Esophagus squamous epithelium (tissue), 4 donors: Measurements from ENCODE around the gene FAM174B.

Experiments
- CTCF ChIP-seq, 6 experiments: fragments of 450-650 bp in 4 of 6; fragments of 200-600 bp in 2 of 6; sonication (generic) in 2 of 6; IDR thresholded peaks; one replicate each; pipeline ENCODE4 v1.5.1; 2016 to 2019; ENCODE audit warnings: antibody characterized with exemption in 6 of 6, mild to moderate bottlenecking in 4 of 6, moderate library complexity in 4 of 6
- POLR2A ChIP-seq, 4 donors: fragments of 450-650 bp; IDR thresholded peaks; one replicate each; pipeline ENCODE4 v1.6.1; 2017; ENCODE audit warnings: antibody characterized with exemption in 4 of 4, mild to moderate bottlenecking in 4 of 4, moderate library complexity in 3 of 4

DNA sequence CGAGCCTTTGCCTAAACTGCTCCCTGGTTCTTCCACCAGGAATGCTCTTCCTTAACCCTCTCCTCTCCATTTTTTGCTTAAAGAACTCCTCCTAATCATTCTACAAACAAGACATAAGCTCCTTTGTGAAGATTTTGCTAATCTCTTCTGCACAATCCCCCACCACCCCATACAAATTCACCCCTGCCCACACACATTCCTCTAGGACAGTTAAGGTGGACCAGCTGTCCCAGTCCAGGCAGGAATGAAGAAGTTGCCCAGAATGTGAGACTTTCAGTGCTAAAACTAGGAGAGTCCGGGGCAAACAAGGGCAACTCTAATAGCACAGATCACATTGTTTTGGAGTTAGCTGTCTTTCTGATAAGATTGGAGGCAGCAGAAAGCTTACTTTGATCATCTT lies 13.9 kb upstream of the FAM174B start:
- TF ChIP-seq CTCF (IDR thresholded peaks at IDR 0.05), result no peak
- TF ChIP-seq POLR2A (IDR thresholded peaks at IDR 0.05), result no peak
